Thyroid gland (tissue), 4 donors: Measurements from ENCODE around the gene KIAA0232.

Experiments used
- POLR2A ChIP-seq, 2 donors: fragments of 450-650 bp; IDR thresholded peaks; one replicate each; pipeline ENCODE4 v1.6.1; 2017; ENCODE audit warnings: antibody characterized with exemption in 2 of 2, mild to moderate bottlenecking in 2 of 2, moderate library complexity in 1 of 2
- TF ChIP-seq, protein P1 (sequence below), 6 experiments: fragments of 200-600 bp in 3 of 6; fragments of 450-650 bp in 3 of 6; sonication (generic) in 3 of 6; IDR thresholded peaks; one replicate each; pipeline ENCODE4 v1.5.1; 2016 to 2019; ENCODE audit warnings: antibody characterized with exemption in 6 of 6, mild to moderate bottlenecking in 2 of 6, inconsistent platforms in 1 of 6, moderate library complexity in 1 of 6

DNA sequence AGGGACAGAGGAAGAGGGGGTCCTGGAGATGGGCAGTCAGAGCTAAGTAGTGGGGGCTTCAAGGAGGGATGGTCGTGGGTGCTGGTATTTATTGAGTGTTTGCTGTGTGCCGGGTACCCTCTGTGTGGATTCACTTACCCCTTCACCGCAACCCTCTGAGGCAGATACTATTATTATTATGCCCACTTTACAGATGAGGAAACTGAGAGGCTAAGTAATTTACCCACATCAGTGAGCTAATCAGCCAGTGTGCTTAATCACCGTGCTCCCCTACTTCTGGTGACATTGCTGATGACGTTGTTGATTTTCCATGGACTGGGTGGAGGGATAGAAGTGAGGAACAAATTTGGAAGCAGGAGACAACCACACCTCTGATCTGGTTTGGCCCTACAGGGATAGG lies 4.1 kb upstream of the KIAA0232 start:
- TF ChIP-seq, protein P1, sequence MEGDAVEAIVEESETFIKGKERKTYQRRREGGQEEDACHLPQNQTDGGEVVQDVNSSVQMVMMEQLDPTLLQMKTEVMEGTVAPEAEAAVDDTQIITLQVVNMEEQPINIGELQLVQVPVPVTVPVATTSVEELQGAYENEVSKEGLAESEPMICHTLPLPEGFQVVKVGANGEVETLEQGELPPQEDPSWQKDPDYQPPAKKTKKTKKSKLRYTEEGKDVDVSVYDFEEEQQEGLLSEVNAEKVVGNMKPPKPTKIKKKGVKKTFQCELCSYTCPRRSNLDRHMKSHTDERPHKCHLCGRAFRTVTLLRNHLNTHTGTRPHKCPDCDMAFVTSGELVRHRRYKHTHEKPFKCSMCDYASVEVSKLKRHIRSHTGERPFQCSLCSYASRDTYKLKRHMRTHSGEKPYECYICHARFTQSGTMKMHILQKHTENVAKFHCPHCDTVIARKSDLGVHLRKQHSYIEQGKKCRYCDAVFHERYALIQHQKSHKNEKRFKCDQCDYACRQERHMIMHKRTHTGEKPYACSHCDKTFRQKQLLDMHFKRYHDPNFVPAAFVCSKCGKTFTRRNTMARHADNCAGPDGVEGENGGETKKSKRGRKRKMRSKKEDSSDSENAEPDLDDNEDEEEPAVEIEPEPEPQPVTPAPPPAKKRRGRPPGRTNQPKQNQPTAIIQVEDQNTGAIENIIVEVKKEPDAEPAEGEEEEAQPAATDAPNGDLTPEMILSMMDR (IDR thresholded peaks at IDR 0.05) = no peak
- TF ChIP-seq POLR2A (IDR thresholded peaks at IDR 0.05) = no peak
